ENCODE results near the gene AMIGO3.
A peak's percentile ranks its signal among the peaks of the same experiment; 100 is the strongest.
"Not testable (repeated sequence)": the region's sequence is repeated elsewhere in the genome, so short reads cannot be mapped to it uniquely, and the experiment has no call there.

The AMIGO3 gene

GRCh38 chr3:49719214-49719884, at the start of gene AMIGO3:
TSS of gene AMIGO3 (minus strand) at chr3:49719684. CDS start at chr3:49719465, 219 bp downstream.
- DNase-seq (ENCODE audit: low read depth, low spot score) = peak; percentile 82

- no peak for DNase-seq (ENCODE audit: low read depth, low spot score)
Measured at GRCh38 chr3:49763981-49764380, 44.5 kb upstream of the AMIGO3 start.

- no peak for DNase-seq (ENCODE audit: low read depth, low spot score)
Measured at GRCh38 chr3:49761661-49762060, 42.2 kb upstream of the AMIGO3 start.

GRCh38 chr3:49759226-49759625, 39.7 kb upstream of the AMIGO3 start:
- no peak for DNase-seq (ENCODE audit: low read depth, low spot score)

- DNase-seq (ENCODE audit: low read depth, low spot score) = no peak
Measured at GRCh38 chr3:49757197-49757596, 37.7 kb upstream of the AMIGO3 start.

- no peak for DNase-seq (ENCODE audit: low read depth, low spot score)
Measured at GRCh38 chr3:49756036-49756435, 36.6 kb upstream of the AMIGO3 start.

- no peak for DNase-seq (ENCODE audit: low read depth, low spot score)
Measured at GRCh38 chr3:49754536-49754935, 35.1 kb upstream of the AMIGO3 start.

GRCh38 chr3:49751501-49751900, 32.0 kb upstream of the AMIGO3 start:
- no peak for DNase-seq (ENCODE audit: low read depth, low spot score)

- DNase-seq (ENCODE audit: low read depth, low spot score) = no peak
Measured at GRCh38 chr3:49750056-49750455, 30.6 kb upstream of the AMIGO3 start.

- DNase-seq (ENCODE audit: low read depth, low spot score) = not testable (repeated sequence)
Measured at GRCh38 chr3:49748874-49749273, 29.4 kb upstream of the AMIGO3 start.

GRCh38 chr3:49747792-49748480, 28.5 kb upstream of the AMIGO3 start:
- no peak for DNase-seq (ENCODE audit: low read depth, low spot score)

GRCh38 chr3:49745986-49746385, 26.5 kb upstream of the AMIGO3 start:
- DNase-seq (ENCODE audit: low read depth, low spot score) = no peak

- no peak for DNase-seq (ENCODE audit: low read depth, low spot score)
Measured at GRCh38 chr3:49740427-49740826, 20.9 kb upstream of the AMIGO3 start.

GRCh38 chr3:49738067-49738713, 18.7 kb upstream of the AMIGO3 start:
- no peak for DNase-seq (ENCODE audit: low read depth, low spot score)

- no peak for DNase-seq (ENCODE audit: low read depth, low spot score)
Measured at GRCh38 chr3:49734752-49735151, 15.3 kb upstream of the AMIGO3 start.

GRCh38 chr3:49733551-49733950, 14.1 kb upstream of the AMIGO3 start:
- no peak for DNase-seq (ENCODE audit: low read depth, low spot score)

GRCh38 chr3:49732597-49732996, 13.1 kb upstream of the AMIGO3 start:
- no peak for DNase-seq (ENCODE audit: low read depth, low spot score)

GRCh38 chr3:49729966-49730609, 10.6 kb upstream of the AMIGO3 start:
- no peak for DNase-seq (ENCODE audit: low read depth, low spot score)

GRCh38 chr3:49727924-49728361, 8.5 kb upstream of the AMIGO3 start:
- no peak for DNase-seq (ENCODE audit: low read depth, low spot score)

- no peak for DNase-seq (ENCODE audit: low read depth, low spot score)
Measured at GRCh38 chr3:49727154-49727923, 7.9 kb upstream of the AMIGO3 start.

GRCh38 chr3:49725906-49726681, 6.6 kb upstream of the AMIGO3 start:
- no peak for DNase-seq (ENCODE audit: low read depth, low spot score)

Measured in activated CD4-positive, CD25-positive, alpha-beta regulatory T cell treated with anti-CD3 and anti-CD28 coated beads, Interleukin-2, amount 50 U/mL, for 16 hours (primary cell).